HK-2 (cell line): Measurements from ENCODE around the gene TYSND1.
"Not testable (repeated sequence)": the region's sequence is repeated elsewhere in the genome, so short reads cannot be mapped to it uniquely, and the experiment has no call there.

Experiments used
- DNase-seq: peaks from one replicate; pipeline ENCODE4 v3.0.0-alpha.2; 2018; ENCODE audit not compliant: unreplicated experiment

Gene TYSND1

DNA sequence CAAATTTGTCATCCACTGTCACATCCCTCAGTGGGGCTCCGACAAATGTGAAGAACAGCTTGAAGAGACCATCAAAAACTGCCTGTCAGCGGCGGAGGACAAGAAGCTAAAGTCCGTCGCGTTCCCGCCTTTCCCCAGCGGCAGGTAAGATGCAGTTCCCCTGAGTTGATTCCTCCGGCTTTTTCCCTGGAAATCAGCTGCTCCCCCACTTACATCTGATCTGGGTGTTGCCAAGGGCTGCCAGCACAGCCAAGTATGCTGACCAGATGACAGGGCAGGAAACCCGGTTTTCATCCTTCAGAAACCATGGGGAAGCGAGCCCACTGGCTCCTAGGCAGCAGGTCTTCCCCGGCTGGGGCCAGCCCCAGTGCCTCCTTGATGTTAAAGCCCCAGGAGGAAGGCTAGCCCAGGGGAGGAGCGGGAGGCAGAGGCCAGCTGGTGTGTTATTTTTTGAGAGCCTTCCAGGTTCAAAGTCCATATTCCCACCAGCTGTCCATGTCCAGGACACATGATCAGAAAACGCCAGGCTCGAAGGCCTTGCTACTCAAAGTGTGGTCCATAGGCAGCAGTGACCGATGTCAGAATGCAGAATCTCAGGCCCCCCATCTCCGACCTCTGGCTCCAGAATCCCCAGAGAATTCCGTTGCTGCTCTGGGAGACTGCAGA, 37.3 kb downstream of the TYSND1 start:
- no peak for DNase-seq

DNA sequence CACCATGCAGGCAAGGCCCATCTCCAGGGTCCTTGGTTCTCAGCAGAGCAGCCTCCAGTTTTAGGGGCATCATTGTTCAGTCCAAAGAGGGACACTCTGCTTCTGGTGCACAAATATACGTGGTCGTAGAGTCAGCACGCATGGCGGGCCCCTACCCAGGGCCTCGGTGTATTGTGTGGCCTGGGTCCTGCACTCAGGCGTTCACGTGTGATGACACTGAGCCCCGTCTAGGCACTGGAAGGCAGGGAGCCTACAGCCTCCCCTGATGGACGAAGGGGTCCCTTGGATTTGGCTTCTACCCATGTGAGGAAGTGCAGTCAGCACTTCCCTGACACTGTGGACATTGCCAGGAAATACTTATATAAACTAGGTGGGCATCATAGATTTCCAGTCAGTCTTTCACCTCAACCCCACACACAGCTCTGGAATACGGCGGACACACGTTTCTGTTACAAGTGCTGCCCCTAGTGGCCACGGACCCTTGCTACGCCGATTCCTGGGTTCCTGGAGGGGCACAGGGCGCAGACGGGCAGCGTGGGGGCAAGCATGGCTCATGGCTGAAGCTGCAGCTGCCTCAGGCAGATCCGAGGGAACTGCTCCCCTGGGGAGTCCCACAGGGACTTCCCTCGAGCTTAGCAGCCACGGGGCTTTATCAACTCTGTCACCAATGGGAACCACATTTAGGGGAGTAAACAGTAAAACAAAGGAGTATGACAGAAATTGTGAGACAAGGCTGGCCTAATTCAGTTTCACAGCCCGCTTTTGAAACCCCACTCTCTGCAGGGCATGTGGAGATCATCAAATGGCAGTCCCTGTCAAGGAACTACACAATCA, 39.3 kb downstream of the TYSND1 start:
- DNase-seq, result no peak

DNA sequence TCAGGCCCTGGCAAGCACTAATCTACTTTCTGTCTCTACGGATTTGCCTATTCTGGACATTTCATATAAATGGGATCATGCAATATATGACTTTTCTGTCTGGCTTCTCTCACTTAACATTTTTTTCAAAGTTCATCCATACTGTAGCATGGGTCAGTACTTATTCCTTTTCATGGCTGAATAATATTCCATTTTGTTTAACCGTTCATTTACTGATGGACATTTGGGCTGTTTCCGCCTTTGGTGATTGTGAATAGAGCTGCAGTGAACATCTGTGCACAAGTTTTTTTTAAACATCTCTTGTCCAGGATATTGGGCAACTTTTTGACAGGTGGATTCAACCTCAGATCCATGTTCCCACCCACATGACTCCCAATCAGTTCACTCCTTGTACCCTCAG, 44.8 kb downstream of the TYSND1 start:
- DNase-seq, result no peak

DNA sequence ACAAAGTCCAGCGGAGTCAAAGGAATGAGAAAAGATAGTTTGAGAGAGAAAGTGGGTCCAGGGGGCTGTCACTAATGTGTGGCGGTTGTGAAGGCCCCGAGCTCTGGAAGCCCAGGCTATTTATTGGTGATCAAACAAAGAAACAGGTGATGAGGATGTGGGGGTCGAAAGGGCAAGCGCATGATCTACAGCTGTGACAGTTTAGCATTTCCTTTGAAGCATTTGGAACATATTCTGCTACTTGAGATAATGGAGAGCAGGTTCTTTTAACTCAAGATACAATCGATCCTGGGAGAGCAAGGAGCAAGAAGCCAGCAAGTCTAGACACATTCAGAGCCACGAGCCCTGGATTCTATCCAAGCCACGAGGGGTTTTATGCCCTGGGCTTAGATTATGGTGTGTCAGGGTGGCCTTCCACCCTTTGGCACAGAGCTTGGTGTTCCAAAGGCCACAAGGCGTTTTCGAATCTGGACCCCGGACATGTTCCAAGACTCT, 45.4 kb downstream of the TYSND1 start:
- DNase-seq, result not testable (repeated sequence)

DNA sequence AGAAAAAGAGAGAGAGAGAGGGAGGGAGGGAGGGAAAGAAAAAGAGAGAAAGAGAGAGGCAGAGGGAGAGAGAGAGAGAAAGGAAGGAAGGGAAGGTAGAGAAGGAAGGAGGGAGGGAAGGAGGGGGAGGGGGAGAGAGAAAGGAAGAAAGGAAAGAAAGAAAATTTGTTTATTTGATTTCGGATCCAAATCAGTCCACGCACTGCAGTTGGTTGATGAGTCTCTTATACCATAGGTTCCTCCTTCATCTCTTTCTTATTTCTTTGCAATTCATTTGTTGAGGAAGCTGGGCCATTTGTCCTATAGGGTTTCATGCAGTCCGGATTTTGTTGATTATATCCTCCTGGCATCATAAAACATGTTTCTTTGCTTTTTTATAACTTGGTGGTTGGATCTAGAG, 48.2 kb downstream of the TYSND1 start:
- no peak for DNase-seq

DNA sequence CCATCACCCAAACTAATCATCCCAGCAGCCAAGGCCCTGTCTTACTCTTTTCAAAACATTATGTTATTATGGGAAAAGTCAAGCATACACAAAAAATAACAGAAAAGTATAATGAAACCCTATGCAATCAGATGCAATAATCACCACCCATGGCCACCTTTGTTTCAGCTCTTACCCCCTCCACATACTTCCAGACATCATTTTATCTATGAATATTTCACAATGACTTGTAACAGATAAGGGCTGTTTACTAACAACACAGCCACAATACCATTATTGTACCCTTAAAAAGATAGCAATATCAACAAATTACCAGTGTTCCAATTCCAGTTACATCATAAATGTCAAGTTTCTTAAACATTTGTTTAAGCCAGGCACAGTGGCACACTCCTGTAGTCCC, 49.0 kb downstream of the TYSND1 start:
- no peak for DNase-seq

DNA sequence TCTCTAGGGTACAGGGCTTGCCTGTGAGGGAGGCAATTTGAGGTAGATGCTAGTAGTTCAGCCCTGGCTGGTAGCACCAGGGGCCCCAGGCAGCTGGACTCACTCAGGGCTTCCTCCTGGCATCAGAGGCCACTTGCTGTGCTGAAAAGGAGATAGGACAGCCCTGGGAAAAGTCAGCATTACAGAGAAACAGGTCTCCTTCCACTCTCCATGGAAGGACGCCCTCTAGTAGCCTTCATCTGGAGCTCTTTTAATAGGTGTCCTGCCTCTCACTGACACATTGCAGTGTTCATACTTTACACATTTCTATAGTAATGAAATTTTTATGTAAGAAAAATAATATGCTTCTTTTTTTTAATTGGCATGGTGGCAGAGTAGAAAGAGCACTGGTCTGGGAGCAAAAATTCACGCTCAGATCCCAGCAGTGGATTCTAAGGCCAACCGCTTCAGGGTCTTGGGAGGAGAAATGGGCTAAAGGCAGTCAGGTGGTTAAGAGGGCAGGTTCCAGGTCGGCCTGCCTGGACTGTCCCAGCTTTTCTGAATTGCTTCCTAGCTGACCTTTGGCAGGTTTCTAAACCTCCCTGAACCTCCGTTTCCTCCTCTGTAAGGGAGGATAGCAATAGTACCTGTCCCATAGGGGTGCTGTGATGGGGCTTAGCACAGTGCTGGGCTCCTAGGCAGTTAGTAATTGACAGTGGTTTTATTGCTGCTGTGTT, 49.6 kb downstream of the TYSND1 start:
- DNase-seq, result no peak

DNA sequence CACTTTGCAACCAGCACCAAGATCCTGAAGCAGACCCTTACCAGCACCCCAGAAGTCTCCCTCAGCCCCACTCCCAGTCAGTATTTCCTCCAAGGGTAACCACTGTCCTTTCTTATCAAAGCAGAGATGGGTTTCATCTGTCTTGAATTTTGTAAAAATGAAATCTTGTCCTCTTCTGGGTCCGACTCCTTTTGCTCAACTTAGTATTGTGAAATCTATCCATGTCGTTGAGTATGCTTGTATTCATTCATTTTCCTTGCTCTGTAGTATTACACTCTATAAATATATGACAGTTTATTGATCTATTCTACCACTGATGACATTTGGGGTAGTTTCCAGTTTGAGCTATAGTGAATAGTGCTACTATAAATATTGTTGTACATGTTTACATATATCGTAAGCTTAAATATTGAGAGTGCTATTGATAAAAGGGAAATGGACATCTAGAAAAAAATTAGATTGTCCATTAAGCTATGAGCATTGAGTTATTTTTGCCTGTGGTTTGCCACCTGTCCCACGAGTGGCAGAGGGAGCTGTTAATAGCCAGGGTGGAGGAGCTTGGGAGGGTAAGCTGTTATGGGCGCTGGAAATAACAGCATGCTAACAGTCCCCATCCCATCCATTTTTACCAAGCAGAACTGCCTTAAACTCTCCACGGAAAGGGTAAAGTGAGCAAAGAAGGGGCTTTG, 50.3 kb downstream of the TYSND1 start:
- no peak for DNase-seq

DNA sequence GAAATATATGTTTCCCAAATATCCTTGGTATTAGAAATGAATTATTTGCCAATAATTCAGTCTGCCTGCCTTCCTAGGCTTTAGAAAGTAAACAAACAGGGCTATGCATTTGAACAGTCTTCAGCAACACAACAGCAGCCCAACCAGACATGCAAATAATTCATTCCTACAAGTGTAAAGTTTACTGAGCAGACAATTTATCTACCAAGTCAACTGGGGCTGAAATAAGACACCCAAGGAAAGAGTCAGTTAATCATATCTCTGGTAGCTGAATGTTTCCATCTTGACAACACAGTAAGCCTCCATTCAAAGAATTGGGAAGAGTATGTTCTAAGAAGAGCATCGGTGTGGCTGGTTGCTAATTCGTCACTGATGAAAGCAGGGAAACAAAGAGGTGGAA, 52.2 kb downstream of the TYSND1 start:
- no peak for DNase-seq

DNA sequence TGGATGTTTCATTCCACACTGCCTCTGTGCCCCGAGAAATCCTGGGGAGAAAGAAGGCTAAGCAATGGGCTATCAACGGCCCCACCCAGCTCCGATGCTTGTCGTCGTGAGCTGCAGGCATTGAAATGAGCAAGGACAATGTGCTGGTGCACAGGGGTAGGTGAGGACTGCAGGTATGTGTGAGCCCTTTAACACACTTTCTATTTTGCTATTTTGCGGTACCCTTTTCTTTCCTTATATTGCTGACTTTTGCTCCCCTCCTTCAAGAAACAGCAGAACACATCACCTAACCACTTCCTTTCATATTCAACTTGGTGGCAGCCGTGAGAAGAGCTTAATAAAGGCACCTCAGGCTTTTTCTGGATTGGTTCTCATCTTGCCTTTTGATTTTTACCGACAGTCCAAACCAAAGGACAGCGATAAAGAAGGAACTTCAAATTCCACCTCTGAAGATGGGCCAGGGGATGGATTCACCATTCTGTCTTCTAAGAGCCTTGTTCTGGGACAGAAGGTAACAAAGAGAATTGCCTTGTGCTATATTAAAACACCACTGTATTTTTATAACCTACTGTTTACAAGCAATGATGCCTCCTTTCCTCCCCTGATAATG, 53.1 kb downstream of the TYSND1 start:
- DNase-seq, result no peak

DNA sequence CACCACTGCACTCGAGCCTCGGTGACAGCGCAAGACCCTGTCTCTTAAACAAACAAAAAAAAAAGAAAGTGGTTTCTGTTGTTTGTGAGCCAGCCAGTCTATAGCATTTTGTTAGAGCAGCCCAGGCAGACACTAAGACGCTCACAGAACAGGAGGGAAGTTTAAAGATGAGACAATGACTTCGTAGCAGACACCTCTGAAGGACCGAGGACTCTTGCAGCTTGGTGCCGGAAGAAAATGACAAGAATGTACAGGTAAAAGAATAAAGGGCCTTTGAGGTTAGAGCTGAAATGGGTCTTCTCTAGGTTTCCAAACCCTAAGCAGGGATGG, 54.1 kb downstream of the TYSND1 start:
- DNase-seq, result no peak

DNA sequence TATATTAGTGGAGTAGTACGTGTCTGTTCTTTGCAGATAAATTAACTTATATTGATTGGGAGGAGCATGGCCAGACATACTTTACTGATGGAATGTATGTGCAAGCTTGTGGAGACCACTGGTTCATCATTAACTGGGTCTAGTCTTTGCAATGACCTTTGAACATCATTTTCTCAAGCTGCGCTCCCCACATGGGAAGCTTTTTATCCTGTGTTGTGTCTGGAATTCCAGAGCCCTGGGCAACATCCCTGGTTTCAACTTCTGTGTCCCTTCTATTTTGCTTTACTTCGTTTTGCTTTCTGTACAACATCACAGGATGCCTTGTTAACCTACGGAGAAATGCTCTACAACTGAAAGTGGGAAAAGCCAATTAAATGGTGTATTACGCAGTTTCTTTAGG, 55.5 kb downstream of the TYSND1 start:
- peak; percentile 14 for DNase-seq

DNA sequence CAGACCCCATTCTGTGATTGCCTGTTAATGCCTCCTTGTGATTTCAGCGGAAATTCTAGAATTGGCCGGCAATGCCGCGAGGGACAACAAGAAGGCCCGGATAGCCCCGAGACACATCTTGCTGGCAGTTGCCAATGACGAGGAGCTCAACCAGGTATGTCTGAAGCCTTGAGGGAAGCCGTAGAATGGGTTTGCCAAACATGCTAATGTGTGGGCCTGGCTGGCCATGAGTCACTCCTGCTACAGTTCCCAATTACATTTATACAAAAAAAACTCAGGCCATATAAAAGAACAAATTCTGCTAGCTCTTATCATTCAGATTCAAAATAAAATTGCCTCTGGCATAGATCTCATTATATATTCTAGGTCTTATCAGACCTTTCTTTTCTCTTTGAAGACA, 56.5 kb downstream of the TYSND1 start:
- DNase-seq, result no peak

DNA sequence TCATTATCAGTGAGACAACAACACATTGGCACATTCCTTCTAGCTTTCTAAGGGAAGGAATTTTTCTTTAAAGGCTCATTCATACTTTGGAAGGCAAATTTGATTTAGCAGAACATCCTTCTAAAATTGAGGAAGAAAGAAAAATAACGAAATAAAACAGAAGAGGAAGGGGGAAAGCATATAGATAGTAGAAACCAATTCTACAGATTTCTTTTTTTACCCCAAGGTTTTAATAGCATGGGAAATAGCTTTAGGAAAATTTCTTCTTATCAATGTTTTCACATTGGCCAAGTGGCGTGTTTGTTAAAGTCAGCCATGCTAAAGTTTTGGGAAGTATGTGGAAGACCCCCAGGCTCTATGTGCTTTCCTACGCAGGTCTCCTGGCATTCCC, 58.2 kb downstream of the TYSND1 start:
- no peak for DNase-seq
